PC-3 (cell line): ENCODE data around the gene CDKN2B-AS1. TPM values are rescaled to one million over a fixed set of nuclear protein-coding genes. Genes with fewer than 3 reads are reported as not detected.
"Not testable (repeated sequence)": the region's sequence is repeated elsewhere in the genome, so short reads cannot be mapped to it uniquely, and the experiment has no call there.

Source experiments
- ATAC-seq: fragments of 200-7000 bp; cut with Tn5 transposase; 2 replicates; pipeline ENCODE4 v1.9.1; 2020; ENCODE audit warnings: mild to moderate bottlenecking, moderate library complexity
- BruUV-seq: library from RNA; stranded (reverse); fragments of 400-500 nt; replicated peaks from 2 replicates; lab custom pipeline; 2021; lab: Mats Ljungman, UMichigan
- CTCF ChIA-PET: fragments of 300-600 bp; sonication (Branson Sonifier 250); formaldehyde crosslinking; loops from one replicate; lab custom pipeline; 2022; ENCODE audit warnings: antibody characterized with exemption; lab: Charles Lee
- POLR2A ChIA-PET: fragments of 300-600 bp; sonication (Branson Sonifier 250); formaldehyde crosslinking; loops from one replicate; lab custom pipeline; 2022; ENCODE audit warnings: antibody characterized with exemption; ENCODE audit not compliant: unreplicated experiment; lab: Charles Lee
- DNase-seq: peaks from one replicate; pipeline ENCODE4 v3.0.0-alpha.2; 2015
- H2AFZ ChIP-seq: fragments of 300-600 bp; sonication (generic); 2 replicates; pipeline ENCODE4 v1.6.0; 2016; ENCODE audit warnings: antibody characterized with exemption, low read length
- H3F3A ChIP-seq: fragments of 300-600 bp; sonication (generic); one replicate; pipeline ENCODE4 v1.6.0; 2017; ENCODE audit warnings: antibody characterized with exemption, low read length, control low read depth, mild to moderate bottlenecking; ENCODE audit not compliant: unreplicated experiment
- H3K27ac ChIP-seq: fragments of 300-600 bp; sonication (generic); 2 replicates; pipeline ENCODE4 v1.5.1; 2016; ENCODE audit warnings: mild to moderate bottlenecking, low read length
- H3K27me3 ChIP-seq: fragments of 300-600 bp; sonication (generic); 2 replicates; pipeline ENCODE4 v1.6.1; 2016; ENCODE audit warnings: low read length, mixed read lengths
- H3K36me3 ChIP-seq: fragments of 300-600 bp; sonication (generic); 2 replicates; pipeline ENCODE4 v1.6.1; 2016; ENCODE audit warnings: low read depth, mixed run types, low read length, mixed read lengths
- H3K4me1 ChIP-seq: fragments of 300-600 bp; sonication (generic); 2 replicates; pipeline ENCODE4 v1.5.1; 2016; ENCODE audit warnings: low read length; ENCODE audit not compliant: insufficient read depth
- H3K4me2 ChIP-seq: fragments of 300-600 bp; sonication (generic); 2 replicates; pipeline ENCODE4 v1.6.0; 2016; ENCODE audit warnings: low read length
- H3K4me3 ChIP-seq: fragments of 300-600 bp; sonication (generic); 2 replicates; pipeline ENCODE4 v1.5.1; 2016; ENCODE audit warnings: mild to moderate bottlenecking, low read length, mixed read lengths
- H3K79me2 ChIP-seq: fragments of 300-600 bp; sonication (generic); 2 replicates; pipeline ENCODE4 v1.6.1; 2017; ENCODE audit warnings: low read length, mixed read lengths
- H3K9ac ChIP-seq: fragments of 300-600 bp; sonication (generic); 2 replicates; pipeline ENCODE4 v1.6.0; 2016; ENCODE audit warnings: mild to moderate bottlenecking, low read length
- H3K9me2 ChIP-seq: fragments of 300-600 bp; sonication (generic); replicated peaks from 2 replicates; pipeline ENCODE4 v1.6.1; 2016; ENCODE audit warnings: mixed run types, low read length, mixed read lengths
- H3K9me3 ChIP-seq: fragments of 300-600 bp; sonication (generic); 2 replicates; pipeline ENCODE4 v1.6.1; 2016; ENCODE audit warnings: low read length, mixed read lengths
- H4K20me1 ChIP-seq: fragments of 300-600 bp; sonication (generic); 2 replicates; pipeline ENCODE4 v1.6.1; 2016; ENCODE audit warnings: low read length, mixed read lengths
- CTCF ChIP-seq: fragments of 300-600 bp; sonication (generic); conservative IDR thresholded peaks from 2 replicates; pipeline ENCODE4 v1.5.1; 2017; ENCODE audit warnings: antibody characterized with exemption, low read depth, mild to moderate bottlenecking, low read length
- EZH2 ChIP-seq: fragments of 300-600 bp; sonication (generic); IDR thresholded peaks from one replicate; pipeline ENCODE4 v1.6.1; 2017; ENCODE audit warnings: antibody characterized with exemption, mild to moderate bottlenecking, low read length; ENCODE audit not compliant: unreplicated experiment
- EZH2phosphoT487 ChIP-seq: fragments of 300-600 bp; sonication (generic); IDR thresholded peaks from 2 replicates; pipeline ENCODE4 v1.6.1; 2018; ENCODE audit warnings: mild to moderate bottlenecking, antibody characterized with exemption, low read length, borderline replicate concordance
- intact Hi-C: fragments of 100-400 bp; cut with micrococcal nuclease; formaldehyde crosslinking; loops from 2 replicates; pipeline ENCODE4 v1.9.0; 2023
- total RNA-seq: library from RNA; depleted of rRNA; stranded (reverse); fragments of >200 nt; gene quantifications from 2 replicates; pipeline ENCODE4 v1.2.3, GENCODE V29; 2014

CDKN2B-AS1 gene
- total RNA-seq, 1 experiment from 2014 or later: 2.0 TPM

- Histone ChIP-seq H3K9me3 (no peaks in the 10 kb centered on the region), H3K36me3 (no peaks in the 10 kb centered on the region), H3K27ac (peak overlapping the region; percentile 100), H2AFZ (no peak overlapping the region), H3K4me1 (peaks cover 50% of the 10 kb centered on the region), H3K79me2 (no peaks in the 10 kb centered on the region), H3K9me2 (no peaks in the 10 kb centered on the region), H4K20me1 (no peaks in the 10 kb centered on the region), H3K27me3 (no peaks in the 10 kb centered on the region), H3K4me3 (no peak overlapping the region), H3K4me2 (no peak overlapping the region), H3F3A (no peaks in the 10 kb centered on the region), H3K9ac (peak overlapping the region; percentile 91; the same call in 1 of the 2 replicates)
- TF ChIP-seq EZH2phosphoT487: no peak
- TF ChIP-seq EZH2: no peak
- no peak for TF ChIP-seq CTCF
- CTCF ChIA-PET: no interaction called here
- DNase-seq: no peak
- intact Hi-C loops: loop anchor here (2.0 to 5.0 kb wide), 2 partner anchors 48 to 160 kb away; no protein-coding TSS in a partner anchor
- no peak for ATAC-seq
- POLR2A ChIA-PET: no interaction called here
- BruUV-seq: no TSS peak
Measured at GRCh38 chr9:22054529-22054928, 59.9 kb downstream of the CDKN2B-AS1 start.

GRCh38 chr9:22055090-22055489 lies 60.5 kb downstream of the CDKN2B-AS1 start:
- H3K4me2 ChIP-seq: peak overlapping the region; percentile 64
- BruUV-seq: no TSS peak
- no peak for ATAC-seq
- POLR2A ChIA-PET: no interaction called here
- H3K79me2 ChIP-seq: no peaks in the 10 kb centered on the region
- H3K4me1 ChIP-seq: peaks cover 46% of the 10 kb centered on the region
- intact Hi-C loops: loop anchor here (2.0 kb wide), 1 partner anchor 160 kb away; no protein-coding TSS in a partner anchor
- H2AFZ ChIP-seq: no peak overlapping the region
- H3K27me3 ChIP-seq: no peaks in the 10 kb centered on the region
- no peaks in the 10 kb centered on the region for H4K20me1 ChIP-seq
- CTCF ChIA-PET: no interaction called here
- H3K4me3 ChIP-seq: no peak overlapping the region
- DNase-seq: peak; percentile 59
- H3K36me3 ChIP-seq: no peaks in the 10 kb centered on the region
- peak overlapping the region; percentile 30 for H3K9ac ChIP-seq
- no peaks in the 10 kb centered on the region for H3K9me3 ChIP-seq
- no peaks in the 10 kb centered on the region for H3F3A ChIP-seq
- H3K27ac ChIP-seq: peak overlapping the region; percentile 78
- TF ChIP-seq EZH2phosphoT487: no peak
- no peak for TF ChIP-seq EZH2
- TF ChIP-seq CTCF: no peak
- no peaks in the 10 kb centered on the region for H3K9me2 ChIP-seq

- H3K27me3 ChIP-seq: no peaks in the 10 kb centered on the region
- no peak overlapping the region for H3K4me3 ChIP-seq
- no peak overlapping the region for H3K27ac ChIP-seq
- H2AFZ ChIP-seq: no peak overlapping the region
- no peak for TF ChIP-seq EZH2
- TF ChIP-seq EZH2phosphoT487: no peak
- TF ChIP-seq CTCF: no peak
- ATAC-seq (no peak), DNase-seq (no peak)
- BruUV-seq: no TSS peak
- no peaks in the 10 kb centered on the region for H3F3A ChIP-seq
- no peak overlapping the region for H3K4me2 ChIP-seq
- no peaks in the 10 kb centered on the region for H3K36me3 ChIP-seq
- ChIA-PET CTCF (no interaction called here), POLR2A (no interaction called here)
- no peaks in the 10 kb centered on the region for H4K20me1 ChIP-seq
- H3K9ac ChIP-seq: no peak overlapping the region
- H3K9me3 ChIP-seq: no peaks in the 10 kb centered on the region
- H3K9me2 ChIP-seq: no peaks in the 10 kb centered on the region
- H3K79me2 ChIP-seq: no peaks in the 10 kb centered on the region
- intact Hi-C loops: no loop called here
- H3K4me1 ChIP-seq: peaks cover 33% of the 10 kb centered on the region
Measured at GRCh38 chr9:22056402-22056801, 61.8 kb downstream of the CDKN2B-AS1 start.

GRCh38 chr9:22057972-22058371 lies 63.4 kb downstream of the CDKN2B-AS1 start:
- H2AFZ ChIP-seq, H4K20me1 ChIP-seq, H3K9me2 ChIP-seq, H3K9me3 ChIP-seq, POLR2A ChIA-PET, H3K27me3 ChIP-seq, CTCF ChIA-PET, H3K4me2 ChIP-seq, H3K9ac ChIP-seq, intact Hi-C loops, BruUV-seq, H3F3A ChIP-seq, ATAC-seq, H3K36me3 ChIP-seq, H3K27ac ChIP-seq, H3K79me2 ChIP-seq, H3K4me3 ChIP-seq, DNase-seq: not testable (repeated sequence)
- H3K4me1 ChIP-seq: peaks cover 22% of the 10 kb centered on the region
